HG03575 (cell line): Measurements from ENCODE around the gene CYTL1.

ENCODE experiments used
- ATAC-seq: cut with Tn5 transposase; IDR thresholded peaks from one replicate; pipeline ENCODE4 v1.9.1; 2021; ENCODE audit not compliant: unreplicated experiment, insufficient number of reproducible peaks, low FRiP score; ENCODE audit errors: extremely low read depth

Gene CYTL1

DNA sequence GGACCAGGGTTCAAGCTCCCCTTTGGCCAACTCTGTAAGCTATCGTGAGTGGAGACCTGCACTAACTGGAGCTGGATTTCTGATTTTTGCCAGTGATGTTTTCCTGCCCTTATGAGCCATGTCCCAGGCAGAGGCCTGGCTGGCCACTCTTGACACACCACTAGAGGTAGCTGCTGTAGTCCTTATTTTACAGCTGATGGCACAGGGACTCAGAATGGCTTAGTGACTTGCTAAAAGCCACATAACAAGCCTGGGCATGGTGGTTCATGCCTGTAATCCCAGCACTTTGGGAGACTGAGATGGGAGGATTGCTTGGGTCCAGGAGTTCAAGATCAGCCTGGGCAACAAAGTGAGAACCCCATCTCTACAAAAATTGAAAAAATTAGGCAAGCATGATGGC, 33.4 kb downstream of the CYTL1 start:
- ATAC-seq: no peak

DNA sequence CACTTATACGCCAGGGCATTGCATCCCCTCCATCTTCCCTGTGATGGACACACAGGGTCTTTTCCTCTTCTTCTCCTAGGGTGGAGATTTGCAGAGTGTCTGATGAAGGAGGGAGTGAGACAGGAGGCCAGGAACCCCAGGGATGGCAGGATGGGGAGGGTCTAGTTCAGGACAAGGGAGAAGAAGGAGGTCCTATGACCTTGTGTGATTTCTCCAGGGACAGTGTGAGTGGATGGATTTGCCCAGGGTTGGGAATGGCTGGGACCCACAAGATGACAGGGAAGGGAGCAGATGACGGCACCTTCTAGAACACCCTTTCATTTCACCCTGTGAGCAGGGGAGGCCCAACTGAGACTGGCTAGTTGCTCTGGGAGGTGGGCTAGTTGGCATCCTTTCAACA, 34.2 kb downstream of the CYTL1 start:
- no peak for ATAC-seq

GRCh38 chr4:4984186-4984585, 35.1 kb downstream of the CYTL1 start:
- no peak for ATAC-seq

DNA sequence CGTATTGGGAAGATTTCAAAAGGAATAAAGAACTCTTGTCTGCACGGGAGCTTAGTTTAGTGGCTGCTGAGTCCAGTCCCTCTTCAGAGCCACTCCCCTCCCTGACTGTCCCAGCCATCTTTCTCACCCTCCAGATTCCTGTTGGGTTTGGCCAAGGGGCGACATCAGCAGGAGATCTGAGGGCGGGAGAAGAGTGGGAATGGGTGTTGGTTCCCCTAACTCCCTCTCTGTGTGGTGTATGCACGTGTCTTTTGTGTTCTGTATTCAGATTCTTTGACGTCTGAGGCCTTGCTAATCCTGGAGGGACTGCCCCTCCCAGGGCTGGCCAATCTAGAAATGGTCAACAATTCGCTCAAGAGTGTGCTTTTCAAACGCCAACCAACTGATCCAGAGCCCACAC, 37.4 kb downstream of the CYTL1 start:
- ATAC-seq: no peak

DNA sequence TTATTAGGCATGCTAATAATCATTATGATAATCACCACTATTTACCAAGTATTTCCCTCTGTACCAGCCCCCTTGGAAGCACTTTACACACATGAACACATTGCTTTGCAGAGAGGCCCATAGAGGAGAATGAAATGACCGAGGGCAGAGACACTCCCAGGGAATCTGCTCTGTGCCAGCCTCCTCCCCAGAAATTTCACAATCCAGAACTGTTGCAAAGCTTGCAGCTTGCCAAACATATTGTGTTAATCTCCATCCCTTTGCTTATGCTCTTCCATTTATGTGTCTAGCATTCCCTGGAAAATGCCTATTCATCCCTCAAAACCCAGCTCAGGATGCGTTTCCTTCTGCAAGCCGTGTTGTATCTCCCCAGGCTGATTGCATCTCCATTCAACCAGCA, 37.8 kb downstream of the CYTL1 start:
- no peak for ATAC-seq

- no peak for ATAC-seq
Observed at GRCh38 chr4:4980621-4981230, 38.5 kb downstream of the CYTL1 start.

DNA sequence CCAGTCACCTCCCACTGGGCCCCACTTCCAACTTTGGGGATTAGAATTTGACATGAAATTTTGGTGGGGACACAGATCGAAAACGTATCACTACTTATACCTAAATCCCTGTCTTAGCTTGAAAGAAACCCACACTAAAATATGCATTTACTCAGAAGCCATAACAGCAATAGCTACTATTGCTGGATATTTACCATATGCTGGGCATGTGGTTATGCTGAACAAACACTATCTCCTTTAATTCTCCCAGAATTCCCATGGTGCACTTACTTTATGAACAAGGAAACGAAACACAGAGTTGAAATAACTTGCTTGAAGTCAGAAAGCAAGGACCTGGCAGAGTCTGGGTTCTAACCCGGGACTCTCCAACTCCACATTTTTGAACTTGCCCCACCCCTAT, 39.3 kb downstream of the CYTL1 start:
- ATAC-seq: no peak

DNA sequence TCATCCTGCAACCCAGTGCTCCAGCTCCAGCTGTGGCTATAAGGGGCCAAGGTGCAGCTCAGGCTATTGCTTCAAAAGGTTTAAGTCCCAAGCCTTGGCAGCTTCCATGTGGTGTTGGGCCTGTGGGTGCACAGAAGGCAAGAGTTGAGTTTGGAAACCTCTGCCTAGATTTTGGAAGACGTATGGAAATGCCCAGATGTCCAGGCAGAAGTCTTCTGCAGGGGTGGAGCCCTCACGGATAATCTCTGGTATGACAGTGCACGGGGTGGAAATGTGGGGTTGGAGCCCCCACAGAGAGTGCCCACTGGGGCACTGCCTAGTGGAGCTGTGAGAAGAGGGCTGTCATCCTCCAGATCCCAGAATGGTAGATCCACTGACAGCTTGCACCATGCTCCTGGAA, 44.5 kb downstream of the CYTL1 start:
- no peak for ATAC-seq

- ATAC-seq: no peak
Observed at GRCh38 chr4:4971796-4972195, 47.5 kb downstream of the CYTL1 start.

GRCh38 chr4:4969298-4969697, 50.0 kb downstream of the CYTL1 start:
- no peak for ATAC-seq

- ATAC-seq: no peak
Observed at GRCh38 chr4:4968161-4968725, 51.0 kb downstream of the CYTL1 start.
